ELF-1 (cell line): ENCODE results near the gene NEO1.
"Not testable (repeated sequence)": the region's sequence is repeated elsewhere in the genome, so short reads cannot be mapped to it uniquely, and the experiment has no call there.

ENCODE experiments used
- DNase-seq: peaks from one replicate; pipeline ENCODE4 v3.0.0-alpha.2; 2016; ENCODE audit warnings: low read depth, low spot score

NEO1 gene

DNA sequence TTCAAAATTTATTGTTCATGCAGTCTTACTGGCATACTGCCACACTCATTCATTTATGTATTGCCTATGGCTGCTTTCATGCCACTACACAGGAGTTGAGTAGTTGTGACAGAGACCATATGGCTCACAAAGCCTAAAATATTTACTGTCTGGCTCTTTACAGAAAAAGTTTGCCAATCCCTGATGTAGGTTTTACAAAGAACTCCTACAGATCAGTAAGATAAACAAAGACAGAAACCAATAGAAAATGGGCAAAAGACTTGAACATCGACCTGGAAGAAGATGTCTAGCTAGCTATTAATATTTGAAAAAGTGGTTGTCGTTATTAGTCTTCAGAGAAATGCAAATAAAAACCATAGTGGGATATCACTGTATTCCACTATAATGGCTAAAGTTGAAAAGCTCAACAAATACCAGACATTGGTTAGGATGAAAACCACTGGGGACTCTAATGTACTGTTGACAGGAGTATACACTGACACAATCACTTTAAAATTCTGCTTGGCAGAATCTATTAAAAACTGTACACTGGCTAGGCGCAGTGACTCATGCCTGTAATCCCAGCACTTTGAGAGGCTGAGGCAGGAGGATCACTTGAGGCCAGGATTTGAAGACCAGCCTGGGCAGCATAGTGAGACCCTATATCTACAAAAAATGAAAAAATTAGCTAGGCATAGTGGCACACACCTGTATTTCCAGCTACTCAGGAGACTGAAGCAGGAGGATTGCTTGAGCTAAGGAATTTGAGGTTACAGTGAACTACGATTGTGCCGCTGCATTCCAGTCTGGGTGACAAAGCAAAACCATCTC is 87.7 kb downstream of the NEO1 start:
- no peak for DNase-seq

DNA sequence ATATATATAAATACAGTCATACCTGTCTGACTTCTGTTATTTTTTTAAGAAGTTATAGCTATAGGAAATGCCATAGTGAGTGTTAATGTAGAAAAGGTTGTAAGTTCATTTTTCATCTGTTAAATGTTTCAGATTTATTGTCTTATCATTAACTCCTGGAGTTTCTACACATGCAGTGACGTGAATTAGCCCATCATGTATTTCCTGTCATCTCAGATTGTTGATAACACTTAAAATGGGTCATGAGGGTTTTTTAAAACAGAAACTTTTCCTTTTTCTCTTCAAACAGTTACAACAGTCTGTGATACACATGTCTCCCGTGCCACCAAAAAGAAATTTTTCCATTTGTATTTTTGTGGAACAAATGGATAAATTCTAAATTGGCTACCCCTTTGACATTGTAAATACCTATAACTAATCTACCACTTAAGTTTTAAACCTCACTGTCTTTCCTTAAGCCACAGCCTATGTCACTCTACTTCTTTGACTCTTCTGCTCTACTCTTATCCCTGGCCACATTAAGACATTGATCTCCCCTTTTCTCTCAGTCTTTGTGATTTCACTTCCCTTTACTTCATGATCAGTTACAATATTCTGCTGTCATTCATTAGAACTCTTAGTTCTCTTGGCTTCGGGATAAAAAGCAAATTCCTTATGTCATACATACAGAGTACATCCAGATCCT is 89.1 kb downstream of the NEO1 start:
- no peak for DNase-seq

DNA sequence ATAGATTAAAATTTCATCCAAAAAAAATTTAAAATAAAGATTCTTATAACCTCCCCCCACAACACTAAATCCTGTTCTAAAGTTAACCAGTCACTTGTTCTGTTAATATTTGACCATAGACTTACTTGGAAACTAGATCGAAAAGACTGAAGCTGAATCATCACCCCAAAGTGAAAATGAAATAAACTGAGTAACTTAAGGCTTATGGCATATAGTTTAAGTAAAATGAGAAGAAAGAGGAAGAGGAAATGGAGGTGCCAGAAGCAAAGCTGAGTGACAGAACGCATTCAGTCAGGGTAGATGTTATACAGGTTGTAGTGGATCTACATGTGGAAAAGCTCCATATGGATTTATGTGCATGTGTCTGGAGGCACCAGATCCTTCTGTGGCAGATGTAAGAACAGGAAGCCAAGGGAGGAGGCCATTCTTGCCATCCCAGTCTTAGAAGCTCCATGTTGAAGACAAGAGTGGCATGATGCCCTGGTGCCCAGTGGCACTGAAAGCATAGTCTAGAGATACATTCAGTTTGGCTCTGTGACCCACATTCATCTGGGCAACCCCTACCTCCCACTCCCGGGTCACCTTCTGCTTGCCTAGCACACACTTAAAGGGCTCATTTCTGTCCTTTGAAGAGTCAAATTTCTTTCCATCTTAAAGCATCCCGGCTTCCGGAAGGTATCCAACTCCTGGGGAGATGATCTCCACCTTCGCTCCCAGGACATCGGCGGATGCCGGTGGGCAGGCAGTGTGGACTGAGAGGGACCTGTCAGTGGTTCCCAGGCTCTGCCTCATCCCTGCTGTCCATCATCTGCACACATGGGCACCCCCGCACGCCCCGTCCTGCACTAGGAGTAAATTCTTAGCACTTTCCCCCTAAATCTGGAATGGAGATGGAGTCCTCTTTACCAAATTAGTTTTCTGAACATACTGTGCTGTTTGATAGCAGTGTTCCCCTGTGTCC is 90.8 kb downstream of the NEO1 start:
- no peak for DNase-seq

DNA sequence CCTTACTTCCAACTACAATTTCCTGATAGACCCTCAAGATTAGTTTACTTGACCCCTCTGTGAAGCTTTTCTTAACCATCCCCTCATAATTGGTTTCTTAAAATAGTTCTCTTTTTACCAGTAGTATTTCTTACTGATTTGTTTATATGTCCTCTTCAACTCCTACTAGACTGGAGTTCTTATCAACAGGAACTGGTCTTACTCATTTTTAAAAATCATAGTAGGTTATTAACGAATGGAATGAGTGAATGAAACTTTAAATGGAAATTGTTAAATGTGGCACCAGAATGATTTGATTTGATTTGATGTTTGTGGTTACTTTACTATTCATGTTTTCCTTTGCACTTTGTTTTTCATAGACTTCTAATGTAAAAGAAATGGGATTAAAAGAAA is 91.5 kb downstream of the NEO1 start:
- DNase-seq: no peak

DNA sequence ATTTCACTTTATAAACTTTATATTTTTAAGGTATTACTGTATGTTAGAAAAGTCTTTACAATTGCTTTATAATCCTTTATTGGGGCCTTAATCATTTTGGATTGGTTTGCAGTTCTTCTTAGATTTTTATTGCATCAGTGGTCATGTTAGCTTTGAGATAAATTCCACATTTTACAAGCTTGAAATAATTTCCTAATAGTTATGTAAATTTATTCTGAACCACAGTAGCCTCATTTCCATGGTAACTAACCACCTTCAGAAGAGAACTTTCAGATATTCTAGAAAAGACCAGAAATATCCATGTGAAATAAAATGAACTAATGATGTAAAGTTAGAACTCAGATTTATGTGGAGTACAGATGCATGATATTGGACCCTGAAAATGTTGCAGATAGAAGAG is 94.2 kb downstream of the NEO1 start:
- no peak for DNase-seq

DNA sequence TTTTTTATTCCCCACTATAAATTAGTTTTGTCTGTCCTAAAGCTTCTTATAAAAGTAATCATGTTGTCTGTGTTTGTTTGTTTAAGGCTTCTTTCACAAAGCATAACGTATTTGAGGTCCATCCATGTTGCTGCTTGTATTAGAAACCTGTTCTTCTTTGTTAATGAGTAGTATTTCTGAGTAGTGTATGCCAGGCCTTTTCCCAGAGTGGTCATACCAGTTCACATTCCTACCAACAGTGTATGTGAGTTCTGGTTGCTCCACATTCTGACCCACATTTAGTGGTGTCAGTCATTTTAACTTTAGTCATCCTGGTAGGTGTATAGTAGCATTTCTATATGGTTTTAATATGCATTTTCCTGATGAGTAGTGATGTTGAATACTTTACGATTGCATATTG is 98.6 kb downstream of the NEO1 start:
- DNase-seq: no peak

DNA sequence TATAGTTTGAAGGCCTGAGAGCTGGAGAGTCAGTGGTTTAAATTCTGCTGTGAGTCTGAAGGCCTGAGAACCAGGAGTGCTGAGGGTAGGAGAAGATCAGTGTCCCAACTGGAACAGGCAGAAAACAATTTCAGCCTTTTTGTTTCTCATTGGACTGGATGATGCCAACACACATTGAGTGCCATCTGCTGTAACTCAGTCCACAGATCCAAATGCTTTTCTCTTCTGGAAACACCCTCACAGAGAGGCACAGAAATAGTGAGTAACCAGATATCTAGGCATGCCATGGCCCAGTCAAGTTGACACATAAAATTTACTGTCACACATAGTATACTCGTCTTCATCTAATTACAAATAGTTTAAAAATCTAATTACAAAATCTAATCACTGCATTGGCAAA is 100.8 kb downstream of the NEO1 start:
- no peak for DNase-seq

DNA sequence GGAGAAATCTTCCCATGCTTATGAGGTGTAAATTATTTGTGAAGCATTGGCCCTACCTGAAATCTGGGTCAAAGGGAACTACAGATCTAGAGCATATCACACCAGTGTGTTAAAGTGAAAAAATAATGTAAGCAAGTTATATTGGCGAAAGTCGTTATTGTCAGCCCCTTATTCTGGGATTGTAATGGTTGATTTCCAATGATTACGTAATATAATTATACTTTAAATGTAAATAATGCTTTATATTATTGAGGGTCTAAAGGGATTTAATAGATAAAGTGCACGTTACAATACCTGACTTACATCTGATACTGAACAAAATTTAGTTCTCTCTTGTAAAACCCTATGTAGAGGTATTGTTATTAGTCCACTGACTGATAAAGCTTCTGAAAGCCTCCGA is 101.2 kb downstream of the NEO1 start:
- DNase-seq: no peak

DNA sequence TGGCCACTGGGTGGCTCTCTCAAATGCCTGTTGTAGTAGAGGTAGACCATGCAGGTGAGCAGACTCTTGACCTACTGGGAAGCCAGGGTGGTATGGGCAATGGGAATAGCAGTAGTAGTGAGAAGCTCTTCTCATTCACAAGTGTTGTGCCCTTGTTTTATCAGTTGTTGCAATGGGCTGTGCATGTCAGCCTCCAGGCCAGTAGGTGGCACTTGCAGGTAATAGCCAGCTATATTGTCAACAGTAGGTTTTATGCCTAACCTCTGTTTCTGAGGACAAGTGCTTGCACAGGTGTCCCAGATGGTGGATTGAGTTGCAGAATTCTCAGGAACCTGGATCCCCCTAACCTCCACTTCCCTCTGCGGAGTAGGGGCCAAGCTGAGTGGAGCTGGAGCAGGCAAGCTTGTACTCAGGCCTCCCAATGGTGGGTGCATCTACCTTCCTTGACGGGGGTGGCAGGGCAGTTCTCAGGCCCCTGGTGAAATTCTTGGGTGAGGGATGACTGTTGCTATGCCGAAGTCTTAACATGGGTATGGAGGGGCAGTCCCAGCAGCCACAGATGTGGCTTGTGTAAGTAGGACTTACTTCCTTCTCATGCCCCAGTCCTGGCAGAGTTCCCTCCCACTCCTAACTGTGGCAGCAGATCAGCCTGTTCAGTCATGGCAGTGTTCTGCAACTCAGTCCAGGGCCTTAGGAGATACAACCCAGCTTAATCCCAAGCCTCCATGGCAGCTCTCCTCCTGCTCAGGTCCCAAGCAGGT is 104.3 kb downstream of the NEO1 start:
- no peak for DNase-seq

DNA sequence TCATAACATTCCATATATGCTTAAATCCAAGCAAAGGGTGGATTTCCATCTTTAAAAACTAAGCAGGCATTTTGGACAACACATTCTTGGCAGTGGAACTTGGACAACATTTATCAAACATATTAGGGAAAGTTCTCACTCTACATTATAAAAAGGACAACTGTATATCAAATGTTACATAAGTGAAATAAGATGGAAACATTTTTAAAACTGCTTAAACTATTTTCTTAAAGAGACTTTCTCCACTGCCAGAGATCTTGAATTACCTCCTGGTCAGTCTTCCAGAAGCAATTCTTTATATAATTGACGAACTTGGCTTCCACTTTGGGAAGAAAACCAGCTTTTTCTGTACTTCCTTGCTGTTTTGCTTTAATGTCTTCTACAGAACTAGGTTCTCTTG is 109.3 kb downstream of the NEO1 start:
- no peak for DNase-seq

DNA sequence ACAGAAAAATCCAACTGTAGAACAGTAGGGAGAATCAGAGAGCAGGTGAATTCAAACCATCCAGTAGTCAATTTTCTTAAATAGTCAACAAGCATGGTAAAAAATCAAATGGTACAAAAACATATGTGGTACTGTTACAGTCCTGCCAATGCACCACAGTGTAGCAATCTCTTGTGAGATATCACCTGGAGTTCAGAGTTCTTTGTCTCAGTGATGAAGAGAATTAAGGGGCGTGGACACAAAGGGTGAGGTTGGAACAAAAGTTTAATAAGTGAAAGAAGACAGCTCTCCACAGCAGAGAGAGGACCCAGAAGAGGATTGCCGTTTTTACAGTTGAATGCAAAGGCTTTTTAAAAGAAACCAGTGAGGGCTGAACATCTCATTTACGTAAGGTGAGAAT is 113.2 kb downstream of the NEO1 start:
- no peak for DNase-seq

DNA sequence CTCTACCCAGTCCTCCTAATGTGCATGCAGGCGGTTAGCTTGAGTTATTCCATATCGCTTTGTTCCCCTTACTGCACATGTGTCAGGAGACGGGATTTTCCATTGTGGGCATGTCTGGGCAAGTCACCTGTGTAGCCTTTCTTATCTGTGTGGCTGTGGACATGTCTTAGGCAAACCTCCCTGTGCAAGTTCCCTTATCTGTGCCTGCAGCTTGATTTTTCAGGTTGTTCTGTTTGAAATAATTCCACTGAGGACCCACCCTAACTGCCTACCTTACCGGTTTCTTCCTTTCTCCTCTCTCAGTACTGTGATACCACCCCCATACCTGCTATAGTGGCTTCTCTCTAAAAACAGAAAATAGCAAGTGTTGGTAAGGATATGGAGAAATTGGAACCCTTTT is 113.6 kb downstream of the NEO1 start:
- DNase-seq: no peak

DNA sequence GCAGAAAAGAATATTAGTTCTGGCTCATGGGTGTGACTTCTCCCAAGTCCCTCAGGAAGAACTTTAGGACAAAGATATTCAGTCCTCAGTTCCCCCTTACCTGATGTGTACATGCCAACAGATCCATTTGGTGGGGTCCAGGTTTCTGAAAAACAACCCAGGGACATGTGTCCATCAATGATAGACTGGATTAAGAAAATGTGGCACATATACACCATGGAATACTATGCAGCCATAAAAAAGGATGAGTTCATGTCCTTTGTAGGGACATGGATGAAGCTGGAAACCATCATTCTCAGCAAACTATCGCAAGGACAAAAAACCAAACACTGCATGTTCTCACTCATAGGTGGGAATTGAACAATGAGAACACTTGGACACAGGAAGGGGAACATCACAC is 114.4 kb downstream of the NEO1 start:
- DNase-seq: not testable (repeated sequence)

DNA sequence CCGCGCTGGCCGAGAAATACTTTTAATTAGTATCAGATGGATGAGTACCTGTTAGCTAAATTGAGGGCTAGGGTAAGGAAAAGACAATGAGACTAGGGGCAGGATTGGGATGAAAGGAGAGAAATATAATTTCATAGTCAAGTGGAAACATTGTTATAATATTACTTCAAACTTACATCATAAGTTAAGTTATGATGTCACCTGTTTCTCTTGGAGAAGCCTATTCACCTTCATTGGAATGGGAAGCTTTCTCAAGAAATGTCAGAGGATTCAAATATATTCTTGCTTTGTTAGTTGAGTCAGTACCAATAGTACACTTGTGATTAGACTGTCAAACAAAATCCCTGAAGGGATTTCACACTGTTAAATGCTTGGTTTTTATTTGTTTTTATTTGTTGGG is 116.2 kb downstream of the NEO1 start:
- DNase-seq: no peak

DNA sequence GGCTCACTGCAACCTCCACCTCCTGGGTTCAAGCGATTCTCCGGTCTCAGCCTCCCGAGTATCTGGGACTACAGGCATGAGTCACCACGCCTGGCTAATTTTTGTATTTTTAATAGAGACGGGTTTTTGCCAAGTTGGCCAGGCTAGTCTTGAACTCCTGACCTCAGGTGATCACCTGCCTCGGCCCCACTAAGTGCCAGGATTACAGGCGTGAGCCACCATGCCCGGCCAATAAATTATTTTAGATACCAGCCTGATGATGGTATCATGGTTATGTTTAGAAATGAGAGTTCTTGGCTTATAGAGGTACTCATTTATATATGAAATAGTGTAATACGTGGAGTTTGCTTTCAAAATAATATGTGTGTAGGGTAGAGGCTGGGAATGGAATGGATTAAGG is 119.4 kb downstream of the NEO1 start:
- DNase-seq: no peak

DNA sequence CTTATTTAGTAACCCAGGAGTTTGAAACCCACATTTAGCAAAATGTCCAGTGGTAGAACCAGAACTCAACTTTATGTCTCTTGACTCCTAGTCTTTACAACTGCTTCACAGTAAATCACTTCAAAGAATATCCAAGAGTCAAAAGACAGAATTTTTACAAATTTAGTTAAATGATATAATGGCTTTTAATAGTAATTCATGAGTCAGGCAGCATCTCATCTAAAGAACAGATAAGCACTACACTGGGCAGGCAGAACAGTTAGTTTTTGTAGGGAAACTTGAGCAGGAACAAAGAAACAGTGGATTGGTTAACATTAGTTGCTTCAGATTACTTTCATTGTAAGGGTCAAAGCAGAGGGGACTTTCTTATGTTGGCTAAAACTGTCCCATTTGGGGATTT is 120.2 kb downstream of the NEO1 start:
- DNase-seq: no peak

DNA sequence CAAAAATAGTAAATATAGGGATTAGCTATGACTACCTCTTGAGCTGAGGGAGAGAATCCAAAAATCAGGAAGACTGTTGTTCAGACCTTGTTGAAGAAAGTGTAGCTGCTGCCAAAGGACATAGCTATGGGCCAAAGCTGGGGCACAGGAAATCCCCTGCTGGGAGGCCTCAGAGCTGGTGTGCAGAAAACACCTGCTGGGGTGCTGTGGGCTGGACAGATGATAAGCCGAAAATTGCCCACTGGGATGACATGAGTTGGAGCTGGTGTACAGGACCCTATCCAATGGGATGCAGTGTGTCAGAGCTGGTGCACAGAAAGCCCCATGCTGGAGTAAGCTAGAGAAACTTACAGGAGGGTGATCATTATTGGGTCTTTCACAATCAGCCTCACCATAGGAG is 121.9 kb downstream of the NEO1 start:
- no peak for DNase-seq

DNA sequence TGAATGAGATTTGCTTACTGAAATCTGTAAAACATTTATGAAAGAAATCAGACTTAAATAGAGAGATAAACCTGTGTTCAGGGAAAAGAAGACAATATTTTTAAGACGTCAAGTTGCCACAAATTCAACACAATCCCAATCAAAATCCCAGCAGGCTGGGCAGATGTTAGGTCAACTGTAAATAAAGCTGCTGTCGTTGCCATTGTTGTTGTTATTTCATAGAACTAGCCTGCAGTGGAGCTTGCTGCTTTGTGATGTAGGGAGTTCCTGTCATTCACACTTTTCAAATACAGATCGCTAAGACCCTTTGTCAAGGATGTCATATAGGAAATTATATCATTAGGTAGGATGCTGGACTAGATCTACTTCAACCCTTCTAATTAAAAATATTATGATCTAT is 123.1 kb downstream of the NEO1 start:
- DNase-seq: no peak

DNA sequence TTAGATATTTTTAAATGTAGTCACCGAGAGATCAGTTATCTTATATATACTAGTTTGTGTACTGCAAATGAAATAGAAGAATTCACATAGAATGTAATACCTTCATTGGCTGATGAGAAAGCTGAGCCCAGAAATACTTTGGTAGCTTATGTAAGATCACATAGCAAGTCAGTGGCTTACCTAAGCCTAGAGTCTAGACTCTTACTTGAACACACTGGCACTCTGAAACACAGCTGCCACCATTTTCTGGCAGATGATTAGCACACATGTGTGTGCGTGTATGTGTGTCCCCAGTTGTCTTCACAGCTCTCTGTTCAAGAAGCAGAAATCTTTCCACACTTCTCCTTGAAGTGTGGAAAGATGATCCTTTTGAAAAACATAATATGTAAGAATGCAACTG is 124.3 kb downstream of the NEO1 start:
- DNase-seq: no peak

DNA sequence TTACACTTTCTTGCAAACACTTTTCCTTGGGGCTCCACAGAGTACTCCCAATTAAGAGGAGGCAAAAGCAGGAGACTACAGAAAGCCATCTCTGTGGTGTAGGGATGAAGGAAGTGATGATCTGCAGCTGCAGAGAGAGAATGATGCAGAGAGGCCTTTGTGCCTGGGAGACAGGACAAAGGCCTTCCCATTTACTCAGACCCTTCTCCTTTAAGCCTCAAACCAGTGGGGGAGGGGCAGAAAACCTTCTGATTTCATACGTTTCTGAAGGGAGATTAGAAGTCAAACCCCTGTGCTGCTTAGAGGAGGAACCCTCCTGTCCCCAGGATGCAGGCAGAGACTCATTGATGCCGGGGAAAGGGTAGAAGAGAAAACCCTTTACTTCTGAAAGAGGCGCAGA is 130.8 kb downstream of the NEO1 start:
- no peak for DNase-seq

DNA sequence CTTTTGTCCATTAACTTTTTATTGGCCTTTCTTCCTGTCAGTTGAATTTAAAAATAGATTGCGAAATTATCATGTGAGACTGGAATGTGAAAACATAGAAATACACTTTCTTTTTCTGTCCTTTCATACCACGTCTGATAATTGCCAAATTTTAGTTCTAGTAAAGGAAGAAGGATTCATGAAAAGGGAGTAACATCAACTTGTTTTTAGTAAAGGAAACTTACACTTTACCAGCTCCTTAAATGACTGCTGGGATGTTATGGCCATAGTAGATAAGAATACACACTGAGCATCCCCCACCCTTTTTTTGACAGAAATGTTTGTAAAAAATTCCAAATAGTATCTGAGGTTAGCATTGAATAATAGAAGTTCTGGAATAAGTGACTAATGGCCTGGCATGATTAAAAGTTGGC is 137.9 kb downstream of the NEO1 start:
- DNase-seq: no peak

DNA sequence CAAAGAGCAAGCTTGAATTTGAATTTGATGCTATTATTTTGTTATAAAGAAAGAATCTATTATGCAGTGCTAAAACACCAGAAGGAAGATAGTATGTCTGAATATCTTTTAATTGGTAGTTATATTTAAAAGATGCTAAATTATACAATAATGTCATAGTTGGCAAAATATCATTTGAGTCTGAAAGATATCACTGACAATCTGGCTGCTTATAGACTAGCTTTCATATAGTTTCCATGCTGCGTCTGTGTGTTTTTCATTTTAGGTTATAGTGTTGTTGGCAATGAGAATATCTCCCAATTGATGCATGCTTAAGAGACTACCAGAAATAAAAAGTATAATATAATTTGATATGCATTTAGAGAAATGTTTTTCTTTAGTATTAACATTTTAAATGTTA is 142.9 kb downstream of the NEO1 start:
- DNase-seq: no peak
